Lower leg skin (tissue), 3 donors: Measurements from ENCODE around the gene METTL2A.
"Not testable (repeated sequence)": the region's sequence is repeated elsewhere in the genome, so short reads cannot be mapped to it uniquely, and the experiment has no call there.

Experiments used
- POLR2A ChIP-seq, 2 donors: fragments of 450-650 bp; IDR thresholded peaks; one replicate each; pipeline ENCODE4 v1.6.1; 2016 to 2017; ENCODE audit warnings: antibody characterized with exemption in 2 of 2, mild to moderate bottlenecking in 1 of 2, moderate library complexity in 1 of 2
- TF ChIP-seq, protein P1 (sequence below), 3 donors: fragments of 450-650 bp; IDR thresholded peaks; one replicate each; pipeline ENCODE4 v1.5.1; 2016; ENCODE audit warnings: antibody characterized with exemption in 3 of 3, mild to moderate bottlenecking in 3 of 3, moderate library complexity in 2 of 3

DNA sequence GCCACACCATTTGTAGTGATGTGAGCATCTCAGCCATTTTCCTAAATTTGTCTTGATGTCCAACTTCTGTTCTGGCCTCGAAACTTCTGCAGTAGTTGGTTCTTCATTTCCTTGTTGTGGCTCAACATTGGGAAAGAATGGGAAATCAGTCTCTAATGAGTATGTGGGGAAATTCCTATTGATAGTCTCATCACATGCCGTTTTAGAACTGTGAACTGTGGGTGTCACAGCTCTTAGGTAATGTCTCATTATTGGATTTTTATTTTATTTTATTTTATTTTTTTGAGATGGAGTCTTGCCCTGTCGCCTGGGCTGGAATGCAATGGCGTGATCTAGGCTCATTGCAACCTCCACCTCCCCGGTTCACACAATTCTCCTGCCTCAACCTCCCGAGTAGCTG is 17.5 kb downstream of the METTL2A start:
- TF ChIP-seq, protein P1, sequence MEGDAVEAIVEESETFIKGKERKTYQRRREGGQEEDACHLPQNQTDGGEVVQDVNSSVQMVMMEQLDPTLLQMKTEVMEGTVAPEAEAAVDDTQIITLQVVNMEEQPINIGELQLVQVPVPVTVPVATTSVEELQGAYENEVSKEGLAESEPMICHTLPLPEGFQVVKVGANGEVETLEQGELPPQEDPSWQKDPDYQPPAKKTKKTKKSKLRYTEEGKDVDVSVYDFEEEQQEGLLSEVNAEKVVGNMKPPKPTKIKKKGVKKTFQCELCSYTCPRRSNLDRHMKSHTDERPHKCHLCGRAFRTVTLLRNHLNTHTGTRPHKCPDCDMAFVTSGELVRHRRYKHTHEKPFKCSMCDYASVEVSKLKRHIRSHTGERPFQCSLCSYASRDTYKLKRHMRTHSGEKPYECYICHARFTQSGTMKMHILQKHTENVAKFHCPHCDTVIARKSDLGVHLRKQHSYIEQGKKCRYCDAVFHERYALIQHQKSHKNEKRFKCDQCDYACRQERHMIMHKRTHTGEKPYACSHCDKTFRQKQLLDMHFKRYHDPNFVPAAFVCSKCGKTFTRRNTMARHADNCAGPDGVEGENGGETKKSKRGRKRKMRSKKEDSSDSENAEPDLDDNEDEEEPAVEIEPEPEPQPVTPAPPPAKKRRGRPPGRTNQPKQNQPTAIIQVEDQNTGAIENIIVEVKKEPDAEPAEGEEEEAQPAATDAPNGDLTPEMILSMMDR (IDR thresholded peaks at IDR 0.05), result not testable (repeated sequence)
- not testable (repeated sequence) for TF ChIP-seq POLR2A (IDR thresholded peaks at IDR 0.05)
